Activated gamma-delta T cell treated with Interleukin-2 at 50 U/mL for 16 hours (primary cell): Measurements from ENCODE around the gene PLEKHD1.

Source experiments
- DNase-seq: peaks from one replicate; pipeline ENCODE4 v3.0.0-alpha.2; 2020

PLEKHD1 gene

GRCh38 chr14:69553252-69553651 is 68.7 kb downstream of the PLEKHD1 start:
- no peak for DNase-seq

- DNase-seq = no peak
These were observed 70.0 kb downstream of the PLEKHD1 start for GRCh38 chr14:69554500-69554899.

- DNase-seq = no peak
These were observed 74.2 kb downstream of the PLEKHD1 start for GRCh38 chr14:69558774-69559173.

GRCh38 chr14:69559581-69560011 is 75.1 kb downstream of the PLEKHD1 start:
- DNase-seq = no peak

- DNase-seq = no peak
These were observed 76.3 kb downstream of the PLEKHD1 start for GRCh38 chr14:69560826-69561225.

- DNase-seq = no peak
These were observed 77.4 kb downstream of the PLEKHD1 start for GRCh38 chr14:69561893-69562292.

GRCh38 chr14:69567563-69567962 is 83.0 kb downstream of the PLEKHD1 start:
- DNase-seq = no peak

GRCh38 chr14:69569859-69570258 is 85.3 kb downstream of the PLEKHD1 start:
- DNase-seq = no peak

- DNase-seq = no peak
These were observed 86.4 kb downstream of the PLEKHD1 start for GRCh38 chr14:69570836-69571330.

GRCh38 chr14:69571449-69572029 is 87.0 kb downstream of the PLEKHD1 start:
- DNase-seq = no peak

GRCh38 chr14:69572030-69572840 is 87.7 kb downstream of the PLEKHD1 start:
- no peak for DNase-seq

- no peak for DNase-seq
These were observed 88.3 kb downstream of the PLEKHD1 start for GRCh38 chr14:69572841-69573135.

- DNase-seq = no peak
These were observed 88.8 kb downstream of the PLEKHD1 start for GRCh38 chr14:69573205-69573830.

GRCh38 chr14:69573831-69574262 is 89.3 kb downstream of the PLEKHD1 start:
- DNase-seq = no peak

- DNase-seq = peak; percentile 70
These were observed 89.9 kb downstream of the PLEKHD1 start, which contains the start of gene CCDC177 for GRCh38 chr14:69574263-69574953. TSS of gene CCDC177 (minus strand) at chr14:69574871. CDS start at chr14:69573622, 1,249 bp downstream.

GRCh38 chr14:69574954-69575295 is 90.4 kb downstream of the PLEKHD1 start:
- DNase-seq = no peak

- no peak for DNase-seq
These were observed 94.9 kb downstream of the PLEKHD1 start for GRCh38 chr14:69579476-69579875.

- DNase-seq = no peak
These were observed 95.6 kb downstream of the PLEKHD1 start for GRCh38 chr14:69580009-69580577.
